GM12891 (cell line): ENCODE measurements around the gene FRMPD4.

Source experiments
- PAX5 ChIP-seq: IDR thresholded peaks from 2 replicates; pipeline ENCODE4 v1.6.1; 2011; ENCODE audit warnings: low read length, moderate library complexity, mild to moderate bottlenecking; ENCODE audit not compliant: insufficient read depth, severe bottlenecking
- POLR2A ChIP-seq: IDR thresholded peaks from 2 replicates; pipeline ENCODE4 v1.6.1; 2011; ENCODE audit warnings: low read depth, low read length, control low read depth
- POLR2AphosphoS5 ChIP-seq: IDR thresholded peaks from 2 replicates; pipeline ENCODE4 v1.6.1; 2011; ENCODE audit warnings: low read depth, low read length, control low read depth
- POU2F2 ChIP-seq: IDR thresholded peaks from 2 replicates; pipeline ENCODE4 v1.6.1; 2011; ENCODE audit warnings: low read depth, mild to moderate bottlenecking, control low read depth, low read length, moderate library complexity
- SPI1 ChIP-seq: IDR thresholded peaks from 2 replicates; pipeline ENCODE4 v1.6.1; 2011; ENCODE audit warnings: low read depth, low read length, control low read depth
- TAF1 ChIP-seq: IDR thresholded peaks from 2 replicates; pipeline ENCODE4 v1.6.1; 2011; ENCODE audit warnings: low read depth, low read length, control low read depth

DNA sequence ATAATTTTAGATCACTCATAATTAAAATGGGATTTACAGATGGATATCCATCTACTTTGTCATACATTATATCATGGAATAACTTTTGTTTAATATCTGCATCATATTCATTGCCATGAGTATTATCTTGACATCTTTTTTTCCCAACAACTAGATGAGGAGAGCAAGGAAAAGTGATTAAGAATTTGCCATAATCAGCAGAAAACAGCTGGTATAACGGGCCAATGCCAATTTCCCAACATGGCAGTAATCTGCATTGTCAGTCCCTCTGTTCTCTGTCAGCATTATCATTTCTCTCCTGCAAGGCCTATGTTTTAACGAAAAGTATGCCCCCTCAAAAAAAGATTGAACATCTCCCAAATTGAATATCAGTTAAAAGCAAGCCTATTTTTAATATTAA lies 314.0 kb downstream of the FRMPD4 start:
- TF ChIP-seq POLR2AphosphoS5 (no peak), POLR2A (no peak), TAF1 (no peak), SPI1 (no peak), POU2F2 (no peak), PAX5 (no peak)
